Ovary (tissue), 3 donors: Measurements from ENCODE around the gene SREK1IP1.

Experiments
- EP300 ChIP-seq: sonication (generic); formaldehyde crosslinking; IDR thresholded peaks from one replicate; pipeline ENCODE4 v1.6.1; 2017; ENCODE audit warnings: antibody characterized with exemption
- POLR2A ChIP-seq: fragments of 450-650 bp; IDR thresholded peaks from one replicate; pipeline ENCODE4 v1.6.1; 2017; ENCODE audit warnings: antibody characterized with exemption, mild to moderate bottlenecking, moderate library complexity
- TF ChIP-seq, protein P1 (sequence below), 3 donors: fragments of 450-650 bp in 2 of 3; fragments of 200-600 bp in 1 of 3; IDR thresholded peaks; one replicate each; pipeline versions ENCODE4 v1.5.1 to v1.8.0; 2016 to 2022; ENCODE audit warnings: antibody characterized with exemption in 3 of 3, mild to moderate bottlenecking in 1 of 3
- donor health status: DM: no; HTN: no; CAD: no.

DNA sequence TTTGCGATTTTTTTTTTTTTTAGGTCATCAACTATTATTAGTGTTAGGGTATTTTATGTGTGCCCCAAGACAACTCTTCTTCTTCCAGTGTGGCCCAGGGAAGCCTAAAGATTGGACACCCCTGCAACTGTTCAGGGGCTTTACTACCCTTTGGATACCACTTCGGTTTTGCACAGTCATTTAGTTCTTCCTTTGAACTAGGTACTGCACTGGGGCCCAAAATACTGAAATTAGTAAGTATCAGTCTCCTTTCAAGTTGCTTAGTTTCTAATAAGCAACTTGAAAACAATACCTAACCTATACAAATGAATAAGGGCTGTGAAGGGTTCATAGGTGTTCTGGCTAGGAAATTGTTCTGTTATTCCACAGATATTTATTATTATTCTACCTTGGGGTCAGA is 45.6 kb upstream of the SREK1IP1 start:
- TF ChIP-seq, protein P1, sequence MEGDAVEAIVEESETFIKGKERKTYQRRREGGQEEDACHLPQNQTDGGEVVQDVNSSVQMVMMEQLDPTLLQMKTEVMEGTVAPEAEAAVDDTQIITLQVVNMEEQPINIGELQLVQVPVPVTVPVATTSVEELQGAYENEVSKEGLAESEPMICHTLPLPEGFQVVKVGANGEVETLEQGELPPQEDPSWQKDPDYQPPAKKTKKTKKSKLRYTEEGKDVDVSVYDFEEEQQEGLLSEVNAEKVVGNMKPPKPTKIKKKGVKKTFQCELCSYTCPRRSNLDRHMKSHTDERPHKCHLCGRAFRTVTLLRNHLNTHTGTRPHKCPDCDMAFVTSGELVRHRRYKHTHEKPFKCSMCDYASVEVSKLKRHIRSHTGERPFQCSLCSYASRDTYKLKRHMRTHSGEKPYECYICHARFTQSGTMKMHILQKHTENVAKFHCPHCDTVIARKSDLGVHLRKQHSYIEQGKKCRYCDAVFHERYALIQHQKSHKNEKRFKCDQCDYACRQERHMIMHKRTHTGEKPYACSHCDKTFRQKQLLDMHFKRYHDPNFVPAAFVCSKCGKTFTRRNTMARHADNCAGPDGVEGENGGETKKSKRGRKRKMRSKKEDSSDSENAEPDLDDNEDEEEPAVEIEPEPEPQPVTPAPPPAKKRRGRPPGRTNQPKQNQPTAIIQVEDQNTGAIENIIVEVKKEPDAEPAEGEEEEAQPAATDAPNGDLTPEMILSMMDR (IDR thresholded peaks at IDR 0.05), result no peak
- TF ChIP-seq POLR2A (no peak), EP300 (no peak)
